ENCODE results near the gene B3GNT8. TPM values are rescaled to one million over a fixed set of nuclear protein-coding genes. Genes with fewer than 3 reads are reported as not detected.

Gene B3GNT8
- total RNA-seq, 1 donor from 2014 or later, result 5.1 TPM

DNA sequence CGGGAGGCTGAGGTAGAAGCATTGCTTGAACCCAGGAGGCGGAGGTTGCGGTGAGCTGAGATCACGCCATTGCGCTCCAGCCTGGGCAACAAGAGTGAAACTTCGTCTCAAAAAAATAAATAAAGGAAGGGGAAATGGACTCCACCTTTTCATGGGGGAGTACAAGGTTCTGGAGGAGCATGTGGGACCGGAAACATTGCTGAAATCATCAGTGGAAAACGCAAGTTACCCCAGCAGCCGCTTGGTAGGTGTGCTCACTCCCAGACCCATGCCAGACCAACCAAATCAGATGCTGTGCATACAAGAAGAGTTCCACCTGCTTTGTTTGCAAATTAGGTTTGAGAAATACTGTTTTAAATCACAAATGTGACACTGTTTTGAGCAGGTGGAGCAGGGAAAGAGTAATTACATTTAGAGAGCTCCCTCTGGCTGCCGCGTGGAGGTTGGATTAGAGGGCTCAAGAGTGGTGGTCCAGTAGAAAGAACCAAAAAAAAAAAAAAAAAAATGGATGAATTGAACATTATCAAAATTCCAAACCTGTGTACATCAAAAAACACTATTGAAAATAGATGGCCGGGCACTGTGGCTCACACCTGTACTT lies 20.7 kb upstream of the B3GNT8 start:
- TF ChIP-seq, protein P1, sequence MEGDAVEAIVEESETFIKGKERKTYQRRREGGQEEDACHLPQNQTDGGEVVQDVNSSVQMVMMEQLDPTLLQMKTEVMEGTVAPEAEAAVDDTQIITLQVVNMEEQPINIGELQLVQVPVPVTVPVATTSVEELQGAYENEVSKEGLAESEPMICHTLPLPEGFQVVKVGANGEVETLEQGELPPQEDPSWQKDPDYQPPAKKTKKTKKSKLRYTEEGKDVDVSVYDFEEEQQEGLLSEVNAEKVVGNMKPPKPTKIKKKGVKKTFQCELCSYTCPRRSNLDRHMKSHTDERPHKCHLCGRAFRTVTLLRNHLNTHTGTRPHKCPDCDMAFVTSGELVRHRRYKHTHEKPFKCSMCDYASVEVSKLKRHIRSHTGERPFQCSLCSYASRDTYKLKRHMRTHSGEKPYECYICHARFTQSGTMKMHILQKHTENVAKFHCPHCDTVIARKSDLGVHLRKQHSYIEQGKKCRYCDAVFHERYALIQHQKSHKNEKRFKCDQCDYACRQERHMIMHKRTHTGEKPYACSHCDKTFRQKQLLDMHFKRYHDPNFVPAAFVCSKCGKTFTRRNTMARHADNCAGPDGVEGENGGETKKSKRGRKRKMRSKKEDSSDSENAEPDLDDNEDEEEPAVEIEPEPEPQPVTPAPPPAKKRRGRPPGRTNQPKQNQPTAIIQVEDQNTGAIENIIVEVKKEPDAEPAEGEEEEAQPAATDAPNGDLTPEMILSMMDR (IDR thresholded peaks at IDR 0.05; ENCODE audit: unreplicated experiment), result no peak
- Mint-ChIP-seq H3K27me3 (ENCODE audit: low read depth) (peaks cover 37% of the 10 kb centered on the region), H3K4me1 (peaks cover 2% of the 10 kb centered on the region), H3K9me3 (no peaks in the 10 kb centered on the region), H3K4me3 (no peak overlapping the region), H3K36me3 (no peaks in the 10 kb centered on the region), H3K27ac (no peak overlapping the region)
- no peak for DNase-seq (ENCODE audit: low spot score in 2 of 2, unreplicated experiment in 2 of 2)

DNA sequence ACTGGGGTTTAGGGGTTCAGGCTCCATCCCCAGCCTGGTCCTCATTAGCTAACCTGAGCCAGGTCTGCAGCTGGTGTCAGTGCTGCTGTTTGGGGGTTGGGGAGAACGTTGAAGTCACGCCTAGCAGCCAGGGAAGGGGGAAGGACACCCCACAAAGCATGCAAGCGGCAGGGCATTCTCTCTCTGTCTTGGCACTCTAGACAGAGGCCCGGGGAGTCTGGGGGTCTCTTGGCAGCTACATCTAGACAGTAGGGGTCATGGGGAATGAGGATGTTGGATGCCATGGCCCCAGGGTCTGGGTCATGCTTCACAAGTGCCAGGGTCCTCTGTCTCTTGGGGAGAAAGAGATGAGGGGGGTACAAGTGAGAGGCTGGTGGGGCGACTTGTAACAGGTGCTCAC lies 18.4 kb upstream of the B3GNT8 start:
- H3K4me3 Mint-ChIP-seq, result no peak overlapping the region
- peaks cover 2% of the 10 kb centered on the region for H3K4me1 Mint-ChIP-seq
- TF ChIP-seq, protein P1 (IDR thresholded peaks at IDR 0.05; ENCODE audit: unreplicated experiment), result no peak
- no peaks in the 10 kb centered on the region for H3K36me3 Mint-ChIP-seq
- H3K27ac Mint-ChIP-seq, result no peak overlapping the region
- H3K9me3 Mint-ChIP-seq, result no peaks in the 10 kb centered on the region
- H3K27me3 Mint-ChIP-seq (ENCODE audit: low read depth), result peaks cover 38% of the 10 kb centered on the region
- DNase-seq (ENCODE audit: low spot score in 2 of 2, unreplicated experiment in 2 of 2), result no peak

GRCh38 chr19:41443813-41444455 lies 16.8 kb upstream of the B3GNT8 start:
- H3K27ac Mint-ChIP-seq, result no peak overlapping the region
- TF ChIP-seq, protein P1 (IDR thresholded peaks at IDR 0.05; ENCODE audit: unreplicated experiment), result no peak
- no peaks in the 10 kb centered on the region for H3K9me3 Mint-ChIP-seq
- no peak for DNase-seq (ENCODE audit: low spot score in 2 of 2, unreplicated experiment in 2 of 2)
- no peak overlapping the region for H3K4me3 Mint-ChIP-seq
- peaks cover 34% of the 10 kb centered on the region for H3K27me3 Mint-ChIP-seq (ENCODE audit: low read depth)
- H3K36me3 Mint-ChIP-seq, result no peaks in the 10 kb centered on the region
- H3K4me1 Mint-ChIP-seq, result no peaks in the 10 kb centered on the region

GRCh38 chr19:41442473-41443355 lies 15.5 kb upstream of the B3GNT8 start, which contains the start of gene ERICH4:
Gene ERICH4 (plus strand): TSS chr19:41443156. CDS start chr19:41443170, 14 bp downstream.
- Mint-ChIP-seq H3K9me3 (no peaks in the 10 kb centered on the region), H3K4me3 (no peak within 1 kb of the TSS), H3K4me1 (peaks cover 5% of the 10 kb centered on the region), H3K27me3 (ENCODE audit: low read depth) (peaks cover 27% of the 10 kb centered on the region), H3K27ac (no peak within 1 kb of the TSS), H3K36me3 (no peaks in the 10 kb centered on the region)
- DNase-seq (ENCODE audit: low spot score in 2 of 2, unreplicated experiment in 2 of 2), result no peak
- TF ChIP-seq, protein P1 (IDR thresholded peaks at IDR 0.05; ENCODE audit: unreplicated experiment), result no peak

GRCh38 chr19:41441321-41441945 lies 14.3 kb upstream of the B3GNT8 start:
- H3K27me3 Mint-ChIP-seq (ENCODE audit: low read depth), result peaks cover 18% of the 10 kb centered on the region
- DNase-seq (ENCODE audit: low spot score in 2 of 2, unreplicated experiment in 2 of 2), result no peak
- H3K9me3 Mint-ChIP-seq, result no peaks in the 10 kb centered on the region
- H3K27ac Mint-ChIP-seq, result no peak overlapping the region
- H3K4me1 Mint-ChIP-seq, result peaks cover 5% of the 10 kb centered on the region
- H3K36me3 Mint-ChIP-seq, result peaks cover 4% of the 10 kb centered on the region
- H3K4me3 Mint-ChIP-seq, result no peak overlapping the region
- TF ChIP-seq, protein P1 (IDR thresholded peaks at IDR 0.05; ENCODE audit: unreplicated experiment), result no peak
